DMS53 treated with DMSO at 0.1 percent for 48 hours (cell line): ENCODE measurements around the gene RMI2.

Experiments
- DNase-seq: peaks from one replicate; lab custom pipeline; 2025; ENCODE audit not compliant: unreplicated experiment; lab: John Stamatoyannopoulos, UW

RMI2 gene

DNA sequence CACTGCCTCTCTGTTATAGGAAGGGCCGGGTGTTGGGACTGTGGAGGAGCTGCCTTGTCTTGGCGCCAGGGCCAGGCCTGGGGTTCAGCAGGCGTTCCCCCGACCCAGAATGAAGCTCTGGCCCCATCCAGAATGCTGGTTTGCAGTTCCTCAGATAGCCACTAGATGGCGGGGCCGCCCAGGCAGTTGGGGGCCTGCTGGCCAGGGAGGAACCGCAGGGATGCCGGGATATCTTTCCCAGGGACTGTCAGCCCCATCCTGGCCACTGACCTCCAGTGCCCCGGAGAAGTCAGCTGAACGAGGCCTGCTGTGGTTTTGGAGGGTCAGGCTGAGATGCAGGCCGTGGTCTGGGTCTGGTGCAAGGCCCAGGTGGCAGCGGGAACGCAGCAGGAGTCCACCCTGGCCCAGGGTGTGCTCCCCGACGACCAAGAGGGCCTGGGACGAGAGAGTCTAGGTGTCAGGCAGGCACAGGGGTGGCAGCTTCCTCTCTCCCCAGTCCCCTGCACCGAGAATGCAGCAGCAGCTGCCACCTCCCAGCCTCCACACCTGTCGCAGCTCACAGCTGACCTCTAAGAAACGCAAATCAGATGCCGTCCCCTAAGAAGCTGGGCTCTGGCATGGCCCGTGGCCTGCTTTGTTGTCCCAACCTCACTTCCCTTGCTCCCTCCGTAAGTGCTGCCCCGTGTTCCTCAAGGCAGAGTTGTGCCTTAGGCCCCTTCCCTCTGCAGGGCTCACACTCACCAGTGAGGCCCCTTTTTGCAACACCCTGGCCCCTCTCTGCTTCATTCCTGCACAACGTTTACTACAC, 51.2 kb downstream of the RMI2 start:
- peak; percentile 16 for DNase-seq

DNA sequence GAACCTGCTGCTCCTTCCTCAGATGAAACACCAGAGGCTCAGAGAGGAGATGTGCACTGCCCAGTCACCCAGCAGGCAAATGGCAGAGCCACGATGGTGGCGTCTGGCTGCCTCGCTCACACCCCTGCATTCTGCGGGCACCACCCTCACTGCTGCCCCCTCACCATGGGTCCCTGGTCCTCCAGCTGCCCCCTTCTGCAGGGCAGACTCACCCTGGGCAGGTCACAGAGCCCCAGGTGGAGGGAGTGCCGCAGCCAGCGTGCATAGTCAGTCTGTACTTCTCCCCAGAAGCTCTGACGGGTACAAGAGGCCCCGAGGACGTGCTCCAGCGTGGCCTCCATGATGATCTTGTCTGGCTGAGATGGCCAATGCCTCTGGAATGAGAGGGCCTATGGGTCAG, 52.9 kb downstream of the RMI2 start:
- no peak for DNase-seq

DNA sequence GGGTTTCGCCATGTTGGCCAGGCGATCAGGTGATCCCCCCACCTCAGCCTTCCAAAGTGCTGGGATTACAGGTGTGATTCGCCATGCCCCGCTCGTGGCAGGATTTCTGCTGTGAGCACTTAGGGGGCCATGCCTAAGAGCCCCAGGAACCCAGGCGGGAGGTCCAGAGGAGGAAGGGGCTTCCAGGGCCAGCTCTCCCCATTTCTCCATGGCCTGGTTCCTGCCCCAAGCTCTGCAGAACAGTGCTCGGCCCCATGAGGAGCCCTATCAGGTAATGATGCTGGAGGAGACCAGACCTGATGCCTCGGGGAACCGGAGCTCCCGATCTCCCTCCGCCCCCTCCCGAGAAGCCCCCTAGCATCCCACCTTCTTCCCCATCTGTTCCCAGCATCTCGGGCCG, 53.6 kb downstream of the RMI2 start:
- DNase-seq, result no peak

DNA sequence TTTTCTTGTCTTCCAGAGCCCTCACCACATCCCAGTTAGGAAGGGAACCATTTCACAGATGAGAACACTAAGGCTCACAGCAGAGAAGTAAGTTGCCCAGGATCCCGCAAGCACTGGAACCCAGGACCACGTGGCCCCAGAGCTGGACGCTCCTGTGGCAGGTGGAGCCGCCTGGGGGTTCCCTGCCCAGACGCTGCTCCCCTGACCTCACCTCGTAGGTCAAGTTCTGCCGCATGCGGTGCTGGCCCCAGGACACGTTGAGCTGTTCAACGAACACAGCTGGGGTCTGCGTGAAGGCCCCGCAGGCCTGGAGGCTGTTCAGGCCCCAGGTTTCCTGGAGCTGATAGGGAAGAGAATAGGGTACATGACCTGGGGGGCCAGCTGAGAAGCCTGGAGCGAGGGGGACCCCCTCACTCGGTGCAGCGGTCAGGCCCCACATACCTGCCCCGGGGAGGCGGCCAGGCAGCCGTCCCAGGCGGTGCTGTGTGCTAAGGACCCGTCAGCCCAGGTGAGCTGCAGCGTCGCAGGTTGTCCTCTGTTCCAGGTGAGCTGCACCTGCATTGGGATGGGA, 54.1 kb downstream of the RMI2 start:
- no peak for DNase-seq

DNA sequence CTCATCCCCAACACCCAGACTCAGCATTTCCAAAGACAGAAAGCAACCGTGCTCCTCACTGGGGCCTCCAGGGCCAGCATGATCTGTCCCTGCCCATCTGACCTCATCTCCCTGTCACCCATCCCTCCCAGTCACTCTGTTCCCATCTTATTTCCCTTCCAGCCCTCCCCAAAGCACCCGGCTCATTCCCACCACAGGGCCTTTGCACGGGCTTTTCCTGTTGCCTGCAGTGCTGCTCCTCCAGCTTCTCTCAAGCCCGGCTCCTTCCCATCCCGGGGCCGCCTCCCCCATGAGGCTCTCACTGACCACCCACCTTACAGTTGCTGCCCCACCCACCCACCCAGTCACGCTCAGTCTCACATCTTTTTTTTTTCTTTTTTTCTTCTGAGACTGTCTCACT, 54.8 kb downstream of the RMI2 start:
- DNase-seq, result no peak
